HepG2 (cell line): ENCODE data around the gene CTDSP1. TPM values are rescaled to one million over a fixed set of nuclear protein-coding genes. Genes with fewer than 3 reads are reported as not detected.
A peak's percentile ranks its signal among the peaks of the same experiment; 100 is the strongest.

Experiments
- ATM ChIP-seq: fragments of 450-650 bp; IDR thresholded peaks from 2 replicates; pipeline ENCODE4 v1.7.1; 2017; ENCODE audit warnings: mild to moderate bottlenecking, borderline replicate concordance
- HNF4A ChIP-seq: sonication (generic); formaldehyde crosslinking; IDR thresholded peaks from 2 replicates; pipeline ENCODE4 v1.4.0; 2020; ENCODE audit warnings: missing genetic modification reagents
- HNRNPUL1 ChIP-seq: fragments of 200-400 bp; formaldehyde crosslinking; IDR thresholded peaks from 2 replicates; pipeline ENCODE4 v1.6.1; 2017; ENCODE audit warnings: low read depth, mild to moderate bottlenecking, low read length, moderate library complexity
- MNT ChIP-seq: fragments of 450-650 bp; IDR thresholded peaks from 2 replicates; pipeline ENCODE4 v1.6.1; 2016
- MTA1 ChIP-seq: sonication (generic); formaldehyde crosslinking; IDR thresholded peaks from 2 replicates; pipeline ENCODE4 v1.4.0; 2020; ENCODE audit warnings: missing genetic modification reagents, mild to moderate bottlenecking, borderline replicate concordance
- RAD51 ChIP-seq: fragments of 450-650 bp; IDR thresholded peaks from 2 replicates; pipeline ENCODE4 v1.6.1; 2016; ENCODE audit warnings: borderline replicate concordance
- SETDB1 ChIP-seq: sonication (generic); formaldehyde crosslinking; IDR thresholded peaks from 2 replicates; pipeline ENCODE4 v1.5.1; 2020; ENCODE audit warnings: missing genetic modification reagents, mild to moderate bottlenecking, borderline replicate concordance
- SRF ChIP-seq: IDR thresholded peaks from 2 replicates; pipeline ENCODE4 v1.6.1; 2011; ENCODE audit warnings: mild to moderate bottlenecking, low read depth, low read length, moderate library complexity
- ZBTB4 ChIP-seq: sonication (generic); formaldehyde crosslinking; IDR thresholded peaks from 2 replicates; pipeline ENCODE4 v1.4.0; 2020; ENCODE audit warnings: missing genetic modification reagents, mild to moderate bottlenecking, borderline replicate concordance
- ZBTB49 ChIP-seq: sonication (generic); formaldehyde crosslinking; IDR thresholded peaks from 2 replicates; pipeline ENCODE4 v1.4.0; 2020; ENCODE audit warnings: missing genetic modification reagents, borderline replicate concordance
- ZMAT5 ChIP-seq: sonication (generic); formaldehyde crosslinking; IDR thresholded peaks from 2 replicates; pipeline ENCODE4 v1.5.0; 2020; ENCODE audit warnings: mild to moderate bottlenecking, low read depth, missing genetic modification reagents, borderline replicate concordance
- ZNF17 ChIP-seq: sonication (generic); formaldehyde crosslinking; IDR thresholded peaks from 2 replicates; pipeline ENCODE4 v1.5.0; 2020; ENCODE audit warnings: mild to moderate bottlenecking, missing genetic modification reagents
- ZNF430 ChIP-seq: sonication (generic); formaldehyde crosslinking; IDR thresholded peaks from 2 replicates; pipeline ENCODE4 v1.9.0; 2021; ENCODE audit warnings: mild to moderate bottlenecking, missing genetic modification reagents
- ZNF530 ChIP-seq: sonication (generic); formaldehyde crosslinking; IDR thresholded peaks from 2 replicates; pipeline ENCODE4 v1.5.0; 2020; ENCODE audit warnings: low read depth, mild to moderate bottlenecking, missing genetic modification reagents
- ZNF619 ChIP-seq: sonication (generic); formaldehyde crosslinking; IDR thresholded peaks from 2 replicates; pipeline ENCODE4 v1.4.0; 2020; ENCODE audit warnings: mild to moderate bottlenecking, missing genetic modification reagents
- ZNF891 ChIP-seq: sonication (generic); formaldehyde crosslinking; IDR thresholded peaks from 2 replicates; pipeline ENCODE4 v1.5.0; 2020; ENCODE audit warnings: mild to moderate bottlenecking, missing genetic modification reagents
- polyA plus RNA-seq, 8 experiments: library from polyadenylated mRNA; depleted of rRNA in 3 of 8; stranded (reverse) in 7 of 8; unstranded in 1 of 8; fragments of >200 nt; fragmentation: Illumina TruSeq in 4 of 8; extraction: Trizol in 4 of 8; gene quantifications; 2 replicates each; pipeline versions ENCODE4 v1.2.1 to v1.2.3, GENCODE V29; 2011 to 2016; ENCODE audit warnings: low read depth in 4 of 8, missing spikeins in 1 of 8, mixed read lengths in 1 of 8; ENCODE audit not compliant: insufficient read depth in 1 of 8
- total RNA-seq, 5 experiments: library from RNA; depleted of rRNA; stranded (reverse); fragments of >200 nt; fragmentation: Illumina TruSeq; extraction: Trizol; gene quantifications; 2 replicates each; pipeline ENCODE4 v1.2.3, GENCODE V29; 2016; ENCODE audit warnings: low read depth in 1 of 5

CTDSP1 gene
- total and polyA plus RNA-seq, 2 of the 13 experiments (the other 11 are each of a cell fraction or from before 2014, with no cell fraction given) = 91.0 to 268 TPM

GRCh38 chr2:218418717-218419458, 19.2 kb downstream of the CTDSP1 start, which contains the start of gene VIL1 (continued):
- TF ChIP-seq MNT = no peak
- no peak; the same call in 1 of the 2 replicates for TF ChIP-seq ZNF619 (CRISPR knock-in tag)
- TF ChIP-seq SRF = peak; percentile 100
- TF ChIP-seq HNF4A (CRISPR knock-in tag) = peak; percentile 97
- no peak for TF ChIP-seq HNRNPUL1
- peak; percentile 79; the same call in 1 of the 2 replicates for TF ChIP-seq ZNF430 (CRISPR knock-in tag)
- no peak for TF ChIP-seq ATM
- no peak for TF ChIP-seq ZNF17 (CRISPR knock-in tag)
- TF ChIP-seq SETDB1 (CRISPR knock-in tag) = no peak
- TF ChIP-seq ZMAT5 (CRISPR knock-in tag) = no peak
- no peak for TF ChIP-seq ZBTB4 (CRISPR knock-in tag)
- TF ChIP-seq RAD51 = no peak
- peak; percentile 71; the same call in 1 of the 2 replicates for TF ChIP-seq ZBTB49
- TF ChIP-seq ZNF530 (CRISPR knock-in tag) = no peak
- TF ChIP-seq MTA1 (CRISPR knock-in tag) = peak; percentile 87; the same call in 1 of the 2 replicates
- peak; percentile 42 for TF ChIP-seq ZNF891
